HPDE6-E6E7 (cell line): ENCODE data around the gene FAM3D.

Experiments
- DNase-seq: peaks from one replicate; pipeline ENCODE4 v3.0.0; 2011; ENCODE audit warnings: missing footprints; ENCODE audit errors: extremely low spot score

The FAM3D gene

GRCh38 chr3:58627570-58627885, 39.0 kb downstream of the FAM3D start:
- no peak for DNase-seq

- DNase-seq: no peak
These were observed 39.6 kb downstream of the FAM3D start for GRCh38 chr3:58626841-58627569.

GRCh38 chr3:58625196-58625824, 41.3 kb downstream of the FAM3D start:
- no peak for DNase-seq

GRCh38 chr3:58624550-58624949, 42.0 kb downstream of the FAM3D start:
- no peak for DNase-seq

- DNase-seq: no peak
These were observed 42.6 kb downstream of the FAM3D start for GRCh38 chr3:58623961-58624360.

- DNase-seq: no peak
These were observed 43.1 kb downstream of the FAM3D start for GRCh38 chr3:58623478-58623877.

GRCh38 chr3:58622892-58623291, 43.7 kb downstream of the FAM3D start:
- no peak for DNase-seq

GRCh38 chr3:58622436-58622835, 44.1 kb downstream of the FAM3D start:
- DNase-seq: no peak

GRCh38 chr3:58621086-58621830, 45.3 kb downstream of the FAM3D start:
- DNase-seq: no peak

- DNase-seq: no peak
These were observed 46.2 kb downstream of the FAM3D start for GRCh38 chr3:58620421-58620820.

- DNase-seq: no peak
These were observed 49.2 kb downstream of the FAM3D start for GRCh38 chr3:58617338-58617761.

- DNase-seq: no peak
These were observed 53.1 kb downstream of the FAM3D start for GRCh38 chr3:58613236-58614132.

- no peak for DNase-seq
These were observed 53.7 kb downstream of the FAM3D start for GRCh38 chr3:58612830-58613229.

GRCh38 chr3:58609990-58610389, 56.6 kb downstream of the FAM3D start:
- DNase-seq: no peak

- no peak for DNase-seq
These were observed 57.9 kb downstream of the FAM3D start for GRCh38 chr3:58608648-58609047.

GRCh38 chr3:58607816-58608215, 58.8 kb downstream of the FAM3D start:
- DNase-seq: no peak

- DNase-seq: no peak
These were observed 59.9 kb downstream of the FAM3D start for GRCh38 chr3:58606693-58607092.

- DNase-seq: no peak
These were observed 62.5 kb downstream of the FAM3D start for GRCh38 chr3:58604031-58604430.

- no peak for DNase-seq
These were observed 63.0 kb downstream of the FAM3D start for GRCh38 chr3:58603606-58604005.

GRCh38 chr3:58597770-58598310, 68.7 kb downstream of the FAM3D start:
- DNase-seq: no peak

GRCh38 chr3:58596834-58597518, 69.6 kb downstream of the FAM3D start:
- no peak for DNase-seq
